HepG2 (cell line): ENCODE measurements around the gene SLCO4A1. TPM values are rescaled to one million over a fixed set of nuclear protein-coding genes. Genes with fewer than 3 reads are reported as not detected.
A peak's percentile ranks its signal among the peaks of the same experiment; 100 is the strongest.

Source experiments
- ATAC-seq: fragments of 200-7000 bp; cut with Tn5 transposase; 3 replicates; pipeline ENCODE4 v1.9.1; 2020; ENCODE audit warnings: mild to moderate bottlenecking, moderate library complexity
- BruUV-seq: library from RNA; stranded (reverse); fragments of 400-500 nt; replicated peaks from 2 replicates; lab custom pipeline; 2021; lab: Mats Ljungman, UMichigan
- CTCF ChIA-PET: fragments of 300-600 bp; formaldehyde crosslinking; extraction: SDS; loops from one replicate; lab custom pipeline; 2021; ENCODE audit warnings: low total read pairs, inconsistent platforms, low intra/inter-chr PET ratio; lab: Yijun Ruan, JAX
- POLR2A ChIA-PET: fragments of 350-600 bp; sonication (Branson Sonifier 250); formaldehyde crosslinking; loops from one replicate; lab custom pipeline; 2020; ENCODE audit warnings: antibody characterized with exemption, inconsistent platforms; lab: Yijun Ruan, JAX
- DNase-seq: peaks from one replicate; pipeline ENCODE4 v3.0.0-alpha.2; 2015; ENCODE audit warnings: low spot score
- FAIRE-seq: peaks from 3 replicates; lab custom pipeline; 2011; peaks lifted over from hg19 to GRCh38; lab: Jason Lieb, UNC
- H2AFZ ChIP-seq: one replicate; pipeline ENCODE4 v1.6.1; 2011; ENCODE audit warnings: low read length, inconsistent platforms
- H3K27ac ChIP-seq: fragments of 300-600 bp; 3 replicates; pipeline ENCODE4 v1.8.0; 2011; ENCODE audit warnings: mixed run types, mild to moderate bottlenecking, mixed read lengths, low read length, inconsistent platforms; ENCODE audit not compliant: insufficient read depth; ENCODE audit errors: extremely low read length
- H3K27me3 ChIP-seq, 2 experiments: fragments of 200-600 bp in 1 of 2; 2 replicates in 1 of 2; 3 replicates in 1 of 2; pipeline versions ENCODE4 v1.6.0 to v1.8.0; 2011; ENCODE audit warnings: low read length in 2 of 2, mild to moderate bottlenecking in 2 of 2, moderate library complexity in 2 of 2, inconsistent platforms in 1 of 2; ENCODE audit not compliant: insufficient read depth in 2 of 2, control insufficient read depth in 1 of 2
- H3K36me3 ChIP-seq, 2 experiments: fragments of 200-600 bp in 1 of 2; replicated peaks in 1 of 2; 2 replicates in 1 of 2; 3 replicates in 1 of 2; pipeline versions ENCODE4 v1.5.1 to v1.8.0; 2011; ENCODE audit warnings: low read length in 2 of 2, inconsistent platforms in 1 of 2; ENCODE audit not compliant: insufficient read depth in 2 of 2, control insufficient read depth in 1 of 2
- H3K4me1 ChIP-seq: 2 replicates; pipeline ENCODE4 v1.5.1; 2012; ENCODE audit warnings: low read length, inconsistent platforms; ENCODE audit not compliant: insufficient read depth
- H3K4me2 ChIP-seq: 2 replicates; pipeline ENCODE4 v1.6.0; 2011; ENCODE audit warnings: low read depth, low read length, inconsistent platforms
- H3K4me3 ChIP-seq, 3 experiments: fragments of 200-600 bp in 1 of 3; sonication (generic), shearing (Covaris generic) in 1 of 3; replicated peaks in 1 of 3; 2 replicates each; pipeline ENCODE4 v1.5.1; 2011 to 2016; ENCODE audit warnings: low read length in 3 of 3, inconsistent platforms in 2 of 3, low read depth in 2 of 3, mild to moderate bottlenecking in 2 of 3, control low read depth in 1 of 3, mixed read lengths in 1 of 3; ENCODE audit not compliant: insufficient read depth in 1 of 3
- H3K79me2 ChIP-seq: one replicate; pipeline ENCODE4 v1.6.1; 2011; ENCODE audit warnings: low read length, inconsistent platforms; ENCODE audit not compliant: insufficient read depth
- H3K9ac ChIP-seq: 2 replicates; pipeline ENCODE4 v1.6.0; 2011; ENCODE audit warnings: mild to moderate bottlenecking, low read depth, low read length, inconsistent platforms; ENCODE audit not compliant: insufficient read depth
- H3K9me3 ChIP-seq: 2 replicates; pipeline ENCODE4 v1.5.1; 2012; ENCODE audit warnings: mild to moderate bottlenecking, low read length
- H4K20me1 ChIP-seq: 2 replicates; pipeline ENCODE4 v1.6.0; 2011; ENCODE audit warnings: inconsistent platforms, mild to moderate bottlenecking, low read length, moderate library complexity; ENCODE audit not compliant: insufficient read depth
- GABPA ChIP-seq, 2 experiments: IDR thresholded peaks; 2 replicates each; pipeline ENCODE4 v1.6.1; 2011 to 2016; ENCODE audit warnings: low read depth in 2 of 2, low read length in 1 of 2, missing biosample characterization in 1 of 2, missing genetic modification characterization in 1 of 2
- HOXA7 ChIP-seq: sonication (generic); formaldehyde crosslinking; IDR thresholded peaks from 2 replicates; pipeline ENCODE4 v1.8.1; 2022; ENCODE audit warnings: mild to moderate bottlenecking, missing genetic modification reagents, moderate library complexity
- PITX1 ChIP-seq: sonication (generic); formaldehyde crosslinking; IDR thresholded peaks from 2 replicates; pipeline ENCODE4 v1.5.1; 2020; ENCODE audit warnings: mild to moderate bottlenecking, missing genetic modification reagents
- THAP11 ChIP-seq: IDR thresholded peaks from 2 replicates; pipeline ENCODE4 v1.6.1; 2016; ENCODE audit warnings: missing biosample characterization, missing genetic modification reagents
- ZNF331 ChIP-seq: sonication (generic); formaldehyde crosslinking; IDR thresholded peaks from 2 replicates; pipeline ENCODE4 v1.4.0; 2020; ENCODE audit warnings: missing genetic modification reagents
- ZNF431 ChIP-seq: sonication (generic); formaldehyde crosslinking; IDR thresholded peaks from 2 replicates; pipeline ENCODE4 v1.9.0; 2022; ENCODE audit warnings: missing genetic modification reagents, low read depth, mild to moderate bottlenecking, borderline replicate concordance
- ZNF530 ChIP-seq: sonication (generic); formaldehyde crosslinking; IDR thresholded peaks from 2 replicates; pipeline ENCODE4 v1.5.0; 2020; ENCODE audit warnings: low read depth, mild to moderate bottlenecking, missing genetic modification reagents
- ZNF564 ChIP-seq: sonication (generic); formaldehyde crosslinking; IDR thresholded peaks from 2 replicates; pipeline ENCODE4 v1.8.1; 2023; ENCODE audit warnings: mild to moderate bottlenecking, missing genetic modification reagents
- ZNF879 ChIP-seq: sonication (generic); formaldehyde crosslinking; IDR thresholded peaks from 2 replicates; pipeline ENCODE4 v1.8.1; 2023; ENCODE audit warnings: missing genetic modification reagents
- WGBS: methylation state at CpG from one replicate; pipeline ENCODE4 v1.1.6; 2017; ENCODE audit warnings: low lambda C conversion rate; 5-methylcytosine and 5-hydroxymethylcytosine counted together
- in situ Hi-C: cut with HindIII; loops from 2 replicates; pipeline ENCODE4 v1.10.0; 2017; ENCODE audit warnings: low pct_unique_long_range_greater_than_20kb; ENCODE audit not compliant: extremely low pct_ligation_motif_present
- intact Hi-C: fragments of 100-400 bp; cut with micrococcal nuclease; formaldehyde crosslinking; loops from one replicate; pipeline ENCODE4 v1.10.0; 2022; ENCODE audit not compliant: unreplicated experiment
- polyA plus RNA-seq, 8 experiments: library from polyadenylated mRNA; depleted of rRNA in 3 of 8; stranded (reverse) in 7 of 8; unstranded in 1 of 8; fragments of >200 nt; fragmentation: Illumina TruSeq in 4 of 8; extraction: Trizol in 4 of 8; gene quantifications; 2 replicates each; pipeline versions ENCODE4 v1.2.1 to v1.2.3, GENCODE V29; 2011 to 2016; ENCODE audit warnings: low read depth in 4 of 8, missing spikeins in 1 of 8, mixed read lengths in 1 of 8; ENCODE audit not compliant: insufficient read depth in 1 of 8
- total RNA-seq, 5 experiments: library from RNA; depleted of rRNA; stranded (reverse); fragments of >200 nt; fragmentation: Illumina TruSeq; extraction: Trizol; gene quantifications; 2 replicates each; pipeline ENCODE4 v1.2.3, GENCODE V29; 2016; ENCODE audit warnings: low read depth in 1 of 5
- TF ChIP-seq, protein P1 (sequence below): sonication (generic); formaldehyde crosslinking; IDR thresholded peaks from 2 replicates; pipeline ENCODE4 v1.5.0; 2020; ENCODE audit warnings: mild to moderate bottlenecking, missing genetic modification reagents, moderate library complexity
- TF ChIP-seq, protein P2 (sequence below): sonication (generic); formaldehyde crosslinking; IDR thresholded peaks from 2 replicates; pipeline ENCODE4 v1.4.0; 2020; ENCODE audit warnings: low read depth, mild to moderate bottlenecking, missing genetic modification reagents
- TF ChIP-seq, protein P3 (sequence below): sonication (generic); formaldehyde crosslinking; IDR thresholded peaks from 2 replicates; pipeline ENCODE4 v1.4.0; 2020; ENCODE audit warnings: missing genetic modification reagents, borderline replicate concordance

The SLCO4A1 gene
- total and polyA plus RNA-seq, 2 of the 13 experiments (the other 11 are each of a cell fraction or from before 2014, with no cell fraction given), result 55.5 to 112 TPM

- TF ChIP-seq, protein P1, sequence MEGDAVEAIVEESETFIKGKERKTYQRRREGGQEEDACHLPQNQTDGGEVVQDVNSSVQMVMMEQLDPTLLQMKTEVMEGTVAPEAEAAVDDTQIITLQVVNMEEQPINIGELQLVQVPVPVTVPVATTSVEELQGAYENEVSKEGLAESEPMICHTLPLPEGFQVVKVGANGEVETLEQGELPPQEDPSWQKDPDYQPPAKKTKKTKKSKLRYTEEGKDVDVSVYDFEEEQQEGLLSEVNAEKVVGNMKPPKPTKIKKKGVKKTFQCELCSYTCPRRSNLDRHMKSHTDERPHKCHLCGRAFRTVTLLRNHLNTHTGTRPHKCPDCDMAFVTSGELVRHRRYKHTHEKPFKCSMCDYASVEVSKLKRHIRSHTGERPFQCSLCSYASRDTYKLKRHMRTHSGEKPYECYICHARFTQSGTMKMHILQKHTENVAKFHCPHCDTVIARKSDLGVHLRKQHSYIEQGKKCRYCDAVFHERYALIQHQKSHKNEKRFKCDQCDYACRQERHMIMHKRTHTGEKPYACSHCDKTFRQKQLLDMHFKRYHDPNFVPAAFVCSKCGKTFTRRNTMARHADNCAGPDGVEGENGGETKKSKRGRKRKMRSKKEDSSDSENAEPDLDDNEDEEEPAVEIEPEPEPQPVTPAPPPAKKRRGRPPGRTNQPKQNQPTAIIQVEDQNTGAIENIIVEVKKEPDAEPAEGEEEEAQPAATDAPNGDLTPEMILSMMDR (CRISPR knock-in tag), result no peak
- TF ChIP-seq ZNF879 (CRISPR knock-in tag) (no peak), ZNF530 (no peak)
Measured at GRCh38 chr20:62662422-62662821, 20.1 kb downstream of the SLCO4A1 start (continued).

DNA sequence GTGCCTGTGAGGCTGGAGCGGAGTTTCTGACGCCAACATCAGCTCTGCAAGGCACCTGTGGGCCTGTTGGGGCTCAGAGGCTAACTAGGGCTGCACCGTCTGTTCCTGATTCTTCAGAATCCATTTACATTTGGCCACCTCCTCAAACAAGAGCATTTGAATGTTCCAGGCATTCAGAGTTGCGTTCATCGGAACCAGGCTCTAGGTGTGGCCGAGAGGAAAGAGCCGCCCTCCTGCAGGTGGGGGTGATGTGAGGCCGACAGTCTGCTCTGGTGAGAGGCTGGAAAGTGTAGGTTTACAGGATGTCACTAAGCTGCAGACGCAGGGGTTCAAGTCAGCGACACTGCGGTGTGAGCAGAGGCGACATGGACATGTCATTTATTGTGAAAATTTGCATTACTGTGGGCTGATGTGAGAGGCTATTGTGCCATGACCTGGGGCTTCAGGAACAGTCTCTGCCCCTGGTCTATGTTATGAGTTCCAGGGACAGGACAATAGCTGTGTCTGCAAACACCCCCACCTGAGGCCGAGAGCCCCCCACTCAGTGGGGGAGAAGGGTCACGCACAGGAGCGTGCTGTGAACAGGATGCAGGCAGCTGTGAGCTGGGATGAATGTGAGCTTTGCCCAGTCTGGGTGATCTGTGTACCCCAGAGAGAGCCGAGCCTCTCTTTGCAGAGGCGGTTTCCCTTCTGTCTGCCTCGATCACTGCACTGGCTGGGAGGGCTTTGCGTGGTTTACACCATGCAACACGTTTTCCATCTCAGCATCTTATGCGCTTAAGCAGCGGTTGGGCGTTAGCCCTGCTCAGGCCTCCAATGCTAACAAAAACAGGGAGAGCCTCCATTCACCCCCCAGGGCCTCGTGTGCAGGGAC, 21.1 kb downstream of the SLCO4A1 start:
- Histone ChIP-seq H3K4me2 (peak overlapping the region; percentile 40), H3K9me3 (no peaks in the 10 kb centered on the region), H3K9ac (peak overlapping the region; percentile 16; the same call in 1 of the 2 replicates), H3K4me3 (no peak overlapping the region; a peak in 1 of 6 replicates), H4K20me1 (no peaks in the 10 kb centered on the region), H2AFZ (no peak overlapping the region), H3K27me3 (no peaks in the 10 kb centered on the region), H3K27ac (peak overlapping the region; percentile 8), H3K79me2 (no peaks in the 10 kb centered on the region), H3K4me1 (peaks cover 65% of the 10 kb centered on the region), H3K36me3 (peaks cover 2 to 24% of the 10 kb centered on the region in 2 experiments; a peak in 4 of 5 replicates)
- ChIA-PET CTCF (no interaction called here), POLR2A (interaction anchor here (0.8 to 2.7 kb wide), 4 partner anchors 12 to 131 kb away, joined by 3 to 8 read pairs (median 4); no protein-coding TSS in a partner anchor)
- no peak for FAIRE-seq
- peak; percentile 14 for ATAC-seq
- in situ Hi-C loops (no loop called here), intact Hi-C loops (no loop called here)
- no peak for DNase-seq
- 49% methylated on average over 24 of the region's 24 CpGs for WGBS
- no TSS peak for BruUV-seq
- TF ChIP-seq GABPA (IDR thresholded peaks at IDR 0.05; ENCODE audit: low read depth, low read length) (no peak), GABPA (CRISPR knock-in tag; IDR thresholded peaks at IDR 0.05; ENCODE audit: low read depth) (no peak), ZNF564 (CRISPR knock-in tag) (peak; percentile 43; the same call in 1 of the 2 replicates), ZNF431 (no peak), PITX1 (CRISPR knock-in tag) (no peak), ZNF331 (CRISPR knock-in tag) (0 out of 2 replicates have a peak, but pooled peaks have one; percentile 6), HOXA7 (CRISPR knock-in tag) (no peak), THAP11 (CRISPR knock-in tag) (no peak)
- TF ChIP-seq, protein P2, sequence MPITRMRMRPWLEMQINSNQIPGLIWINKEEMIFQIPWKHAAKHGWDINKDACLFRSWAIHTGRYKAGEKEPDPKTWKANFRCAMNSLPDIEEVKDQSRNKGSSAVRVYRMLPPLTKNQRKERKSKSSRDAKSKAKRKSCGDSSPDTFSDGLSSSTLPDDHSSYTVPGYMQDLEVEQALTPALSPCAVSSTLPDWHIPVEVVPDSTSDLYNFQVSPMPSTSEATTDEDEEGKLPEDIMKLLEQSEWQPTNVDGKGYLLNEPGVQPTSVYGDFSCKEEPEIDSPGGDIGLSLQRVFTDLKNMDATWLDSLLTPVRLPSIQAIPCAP (CRISPR knock-in tag), result no peak
- TF ChIP-seq, protein P3, sequence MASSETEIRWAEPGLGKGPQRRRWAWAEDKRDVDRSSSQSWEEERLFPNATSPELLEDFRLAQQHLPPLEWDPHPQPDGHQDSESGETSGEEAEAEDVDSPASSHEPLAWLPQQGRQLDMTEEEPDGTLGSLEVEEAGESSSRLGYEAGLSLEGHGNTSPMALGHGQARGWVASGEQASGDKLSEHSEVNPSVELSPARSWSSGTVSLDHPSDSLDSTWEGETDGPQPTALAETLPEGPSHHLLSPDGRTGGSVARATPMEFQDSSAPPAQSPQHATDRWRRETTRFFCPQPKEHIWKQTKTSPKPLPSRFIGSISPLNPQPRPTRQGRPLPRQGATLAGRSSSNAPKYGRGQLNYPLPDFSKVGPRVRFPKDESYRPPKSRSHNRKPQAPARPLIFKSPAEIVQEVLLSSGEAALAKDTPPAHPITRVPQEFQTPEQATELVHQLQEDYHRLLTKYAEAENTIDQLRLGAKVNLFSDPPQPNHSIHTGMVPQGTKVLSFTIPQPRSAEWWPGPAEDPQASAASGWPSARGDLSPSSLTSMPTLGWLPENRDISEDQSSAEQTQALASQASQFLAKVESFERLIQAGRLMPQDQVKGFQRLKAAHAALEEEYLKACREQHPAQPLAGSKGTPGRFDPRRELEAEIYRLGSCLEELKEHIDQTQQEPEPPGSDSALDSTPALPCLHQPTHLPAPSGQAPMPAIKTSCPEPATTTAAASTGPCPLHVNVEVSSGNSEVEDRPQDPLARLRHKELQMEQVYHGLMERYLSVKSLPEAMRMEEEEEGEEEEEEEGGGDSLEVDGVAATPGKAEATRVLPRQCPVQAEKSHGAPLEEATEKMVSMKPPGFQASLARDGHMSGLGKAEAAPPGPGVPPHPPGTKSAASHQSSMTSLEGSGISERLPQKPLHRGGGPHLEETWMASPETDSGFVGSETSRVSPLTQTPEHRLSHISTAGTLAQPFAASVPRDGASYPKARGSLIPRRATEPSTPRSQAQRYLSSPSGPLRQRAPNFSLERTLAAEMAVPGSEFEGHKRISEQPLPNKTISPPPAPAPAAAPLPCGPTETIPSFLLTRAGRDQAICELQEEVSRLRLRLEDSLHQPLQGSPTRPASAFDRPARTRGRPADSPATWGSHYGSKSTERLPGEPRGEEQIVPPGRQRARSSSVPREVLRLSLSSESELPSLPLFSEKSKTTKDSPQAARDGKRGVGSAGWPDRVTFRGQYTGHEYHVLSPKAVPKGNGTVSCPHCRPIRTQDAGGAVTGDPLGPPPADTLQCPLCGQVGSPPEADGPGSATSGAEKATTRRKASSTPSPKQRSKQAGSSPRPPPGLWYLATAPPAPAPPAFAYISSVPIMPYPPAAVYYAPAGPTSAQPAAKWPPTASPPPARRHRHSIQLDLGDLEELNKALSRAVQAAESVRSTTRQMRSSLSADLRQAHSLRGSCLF (CRISPR knock-in tag), result no peak
